GM12878 (cell line): ENCODE results near the gene TOR2A. TPM values are rescaled to one million over a fixed set of nuclear protein-coding genes. Genes with fewer than 3 reads are reported as not detected.

Experiments
- ATAC-seq: fragments of 200-7000 bp; cut with Tn5 transposase; 3 replicates; pipeline ENCODE4 v1.9.1; 2020; ENCODE audit warnings: mild to moderate bottlenecking, moderate library complexity
- BruUV-seq: library from RNA; stranded (reverse); fragments of 400-500 nt; replicated peaks from 2 replicates; lab custom pipeline; 2021; lab: Mats Ljungman, UMichigan
- CTCF ChIA-PET: fragments of 300-600 bp; sonication (Branson Sonifier 250); formaldehyde crosslinking; extraction: SDS; loops from one replicate; lab custom pipeline; 2021; ENCODE audit warnings: inconsistent platforms; lab: Yijun Ruan, JAX
- POLR2A ChIA-PET: fragments of 350-600 bp; formaldehyde crosslinking; extraction: SDS; loops from one replicate; lab custom pipeline; 2021; ENCODE audit warnings: inconsistent platforms; lab: Charles Lee
- RAD21 ChIA-PET: fragments of 300-600 bp; sonication (Branson Sonifier 250); formaldehyde crosslinking; loops from one replicate; lab custom pipeline; 2023; ENCODE audit warnings: antibody characterized with exemption; ENCODE audit not compliant: unreplicated experiment; lab: Charles Lee
- SMC1A ChIA-PET: fragments of 300-600 bp; sonication (Branson Sonifier 250); formaldehyde crosslinking; loops from one replicate; lab custom pipeline; 2023; ENCODE audit not compliant: unreplicated experiment, uncharacterized antibody; lab: Charles Lee
- DNase-seq: peaks from one replicate; pipeline ENCODE4 v3.0.0-alpha.2; 2011; ENCODE audit warnings: low read depth, low spot score
- FAIRE-seq: peaks from 3 replicates; lab custom pipeline; 2011; peaks lifted over from hg19 to GRCh38; lab: Jason Lieb, UNC
- H2AFZ ChIP-seq: 2 replicates; pipeline ENCODE4 v1.6.0; 2011; ENCODE audit warnings: low read depth, low read length, control low read depth; ENCODE audit not compliant: control insufficient read depth
- H3K27ac ChIP-seq: 2 replicates; pipeline ENCODE4 v1.5.1; 2011; ENCODE audit warnings: control low read depth; ENCODE audit not compliant: control insufficient read depth, insufficient read depth
- H3K27me3 ChIP-seq, 2 experiments: replicated peaks in 1 of 2; 2 replicates each; pipeline versions ENCODE4 v1.6.0 to v1.6.1; 2011; ENCODE audit warnings: low read length in 1 of 2; ENCODE audit not compliant: control insufficient read depth in 2 of 2, insufficient read depth in 2 of 2
- H3K36me3 ChIP-seq, 2 experiments: 2 replicates each; pipeline ENCODE4 v1.5.1; 2011; ENCODE audit warnings: low read length in 1 of 2; ENCODE audit not compliant: control insufficient read depth in 2 of 2, insufficient read depth in 2 of 2
- H3K4me1 ChIP-seq: 2 replicates; pipeline ENCODE4 v1.6.1; 2011; ENCODE audit warnings: mild to moderate bottlenecking, low read length, moderate library complexity, mixed read lengths; ENCODE audit not compliant: control insufficient read depth, insufficient read depth
- H3K4me2 ChIP-seq: 2 replicates; pipeline ENCODE4 v1.6.0; 2011; ENCODE audit warnings: control low read depth; ENCODE audit not compliant: control insufficient read depth, insufficient read depth
- H3K4me3 ChIP-seq: fragments of 200-600 bp; sonication (generic); 2 replicates; pipeline ENCODE4 v1.5.1; 2016
- H3K79me2 ChIP-seq: 2 replicates; pipeline ENCODE4 v1.6.0; 2011; ENCODE audit warnings: low read length; ENCODE audit not compliant: control insufficient read depth, insufficient read depth
- H3K9ac ChIP-seq: 2 replicates; pipeline ENCODE4 v1.8.0; 2011; ENCODE audit warnings: low read length, control low read depth, mixed read lengths; ENCODE audit not compliant: control insufficient read depth, insufficient read depth
- H3K9me3 ChIP-seq: replicated peaks from 3 replicates; pipeline ENCODE4 v1.5.1; 2011; ENCODE audit warnings: mild to moderate bottlenecking, low read length; ENCODE audit not compliant: control insufficient read depth, insufficient read depth
- H4K20me1 ChIP-seq: 2 replicates; pipeline ENCODE4 v1.6.0; 2011; ENCODE audit not compliant: control insufficient read depth, insufficient read depth
- CBFB ChIP-seq: IDR thresholded peaks from 2 replicates; pipeline ENCODE4 v1.6.1; 2016; ENCODE audit warnings: antibody characterized with exemption, low read depth
- DPF2 ChIP-seq: fragments of 450-650 bp; IDR thresholded peaks from 2 replicates; pipeline ENCODE4 v1.6.1; 2017; ENCODE audit warnings: mild to moderate bottlenecking
- E2F4 ChIP-seq: IDR thresholded peaks from 2 replicates; pipeline ENCODE4 v1.6.1; 2012; ENCODE audit warnings: low read depth, low read length, improper control_type of control experiment
- FOXK2 ChIP-seq: fragments of 450-650 bp; IDR thresholded peaks from 2 replicates; pipeline ENCODE4 v1.6.1; 2017; ENCODE audit warnings: mild to moderate bottlenecking, moderate library complexity
- IRF4 ChIP-seq: IDR thresholded peaks from 2 replicates; pipeline ENCODE4 v1.6.1; 2011; ENCODE audit warnings: low read depth, low read length
- MLLT1 ChIP-seq: fragments of 450-650 bp; IDR thresholded peaks from 2 replicates; pipeline ENCODE4 v1.6.1; 2016; ENCODE audit warnings: mild to moderate bottlenecking
- MTA2 ChIP-seq: fragments of 450-650 bp; IDR thresholded peaks from 2 replicates; pipeline ENCODE4 v1.6.1; 2016; ENCODE audit warnings: low read depth, mild to moderate bottlenecking, moderate library complexity
- NRF1 ChIP-seq: conservative IDR thresholded peaks from 2 replicates; pipeline ENCODE4 v1.6.1; 2011; ENCODE audit warnings: mild to moderate bottlenecking, low read depth, low read length, improper control_type of control experiment
- PML ChIP-seq: IDR thresholded peaks from 2 replicates; pipeline ENCODE4 v1.6.1; 2012; ENCODE audit warnings: low read length, inconsistent platforms
- RUNX3 ChIP-seq: IDR thresholded peaks from 2 replicates; pipeline ENCODE4 v1.6.1; 2012; ENCODE audit warnings: low read length, inconsistent platforms
- SIX5 ChIP-seq: IDR thresholded peaks from 2 replicates; pipeline ENCODE4 v1.6.1; 2011; ENCODE audit warnings: mild to moderate bottlenecking, low read depth, low read length, moderate library complexity; ENCODE audit not compliant: severe bottlenecking
- TBL1XR1 ChIP-seq: IDR thresholded peaks from 2 replicates; pipeline ENCODE4 v1.6.1; 2012; ENCODE audit warnings: low read depth, low read length, improper control_type of control experiment
- USF2 ChIP-seq: IDR thresholded peaks from 2 replicates; pipeline ENCODE4 v1.6.1; 2011; ENCODE audit warnings: low read depth, low read length, improper control_type of control experiment, borderline replicate concordance
- WRNIP1 ChIP-seq: IDR thresholded peaks from 2 replicates; pipeline ENCODE4 v1.6.1; 2011; ENCODE audit warnings: low read depth, low read length, improper control_type of control experiment, borderline replicate concordance
- WGBS: methylation state at CpG from one replicate; pipeline ENCODE4 v1.1.6; 2016; ENCODE audit warnings: low lambda C conversion rate; ENCODE audit not compliant: insufficient replicate concordance, insufficient coverage; ENCODE audit errors: missing lambda C conversion rate; 5-methylcytosine and 5-hydroxymethylcytosine counted together
- in situ Hi-C: fragments of 300-500 bp; cut with MboI; formaldehyde crosslinking; loops from 9 replicates; pipeline ENCODE4 v1.14.3; 2018; ENCODE audit warnings: mixed read lengths
- intact Hi-C: fragments of 100-400 bp; cut with micrococcal nuclease; formaldehyde crosslinking; loops from one replicate; pipeline ENCODE4 v1.14.2; 2022; ENCODE audit not compliant: unreplicated experiment
- polyA plus RNA-seq, 11 experiments: library from polyadenylated mRNA; depleted of rRNA in 4 of 11; unstranded in 6 of 11; stranded (reverse) in 5 of 11; fragments of >200 nt; fragmentation: Nextera tagmentation in 4 of 11; fragmentation: Illumina TruSeq in 1 of 11; extraction: Ambion mirVana in 4 of 11; extraction: Trizol in 1 of 11; gene quantifications; 1 replicate in 1 of 11; 2 replicates in 10 of 11; pipeline versions ENCODE4 v1.2.1 to v1.2.3, GENCODE V29; 2011 to 2016; ENCODE audit warnings: inconsistent platforms in 2 of 11, missing spikeins in 2 of 11, low read depth in 1 of 11
- total RNA-seq, 4 experiments: library from RNA; depleted of rRNA in 3 of 4; stranded (reverse); fragments of >200 nt in 3 of 4; fragmentation: Illumina TruSeq in 1 of 4; extraction: Trizol in 1 of 4; gene quantifications; 2 replicates each; pipeline versions ENCODE4 v1.2.1 to v1.2.3, GENCODE V29; 2013 to 2021
- TF ChIP-seq, protein P1 (sequence below): fragments of 450-650 bp; IDR thresholded peaks from 2 replicates; pipeline ENCODE4 v1.6.1; 2018; ENCODE audit warnings: borderline replicate concordance, mild to moderate bottlenecking; ENCODE audit not compliant: partially characterized antibody
- TF ChIP-seq, protein P2 (sequence below): IDR thresholded peaks from 2 replicates; pipeline ENCODE4 v1.6.1; 2012; ENCODE audit warnings: low read length, inconsistent platforms

Gene TOR2A
- total and polyA plus RNA-seq, 10 of the 15 experiments (the other 5 are each of a cell fraction or from before 2014, with no cell fraction given), result 0.52 to 23.7 (median 8.5) TPM

DNA sequence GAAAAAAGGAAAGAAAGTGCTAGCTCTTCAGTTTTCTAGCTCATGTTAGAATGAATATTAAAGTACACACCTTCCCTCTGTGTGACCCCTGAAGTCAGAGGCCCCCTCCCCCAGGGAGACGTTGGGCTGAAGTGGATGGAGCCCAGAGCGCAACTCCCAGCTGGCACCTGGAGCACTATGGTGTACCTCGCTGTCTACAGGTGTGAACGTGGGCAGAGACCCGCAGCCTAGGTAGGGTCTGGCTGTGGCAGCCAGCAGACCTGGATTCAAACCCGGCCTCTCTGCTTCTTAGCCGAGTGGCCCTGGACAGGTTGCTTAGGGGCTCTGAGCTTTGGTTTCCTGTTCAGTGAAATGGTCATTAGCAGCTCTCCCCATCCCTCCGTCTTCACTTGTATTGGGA, 6.3 kb downstream of the TOR2A start:
- SMC1A ChIA-PET, result interaction anchor here (1.2 kb wide), 1 partner anchor 13 kb away, joined by 3 read pairs; the partner anchor contains the start of gene TTC16
- no peaks in the 10 kb centered on the region for H3K36me3 ChIP-seq
- H3K4me1 ChIP-seq, result no peaks in the 10 kb centered on the region; the same call in 1 of the 2 replicates
- no peak for DNase-seq
- no peaks in the 10 kb centered on the region for H3K79me2 ChIP-seq
- no peak overlapping the region for H3K27ac ChIP-seq
- no peak overlapping the region for H3K4me3 ChIP-seq
- POLR2A ChIA-PET, result no interaction called here
- CTCF ChIA-PET, result interaction anchor here (1.1 to 2.0 kb wide), 4 partner anchors 125 to 223 kb away, joined by 3 to 9 read pairs (median 3); no protein-coding TSS in a partner anchor
- no peaks in the 10 kb centered on the region for H3K27me3 ChIP-seq
- no peak for FAIRE-seq
- in situ Hi-C loops (no loop called here), intact Hi-C loops (no loop called here)
- RAD21 ChIA-PET, result no interaction called here
- no peak overlapping the region for H3K9ac ChIP-seq
- 62% methylated on average over 8 of the region's 8 CpGs for WGBS
- H3K9me3 ChIP-seq, result no peaks in the 10 kb centered on the region
- no TSS peak for BruUV-seq
- H4K20me1 ChIP-seq, result no peaks in the 10 kb centered on the region
- ATAC-seq, result no peak
- no peak overlapping the region for H2AFZ ChIP-seq
- H3K4me2 ChIP-seq, result no peak overlapping the region
- TF ChIP-seq MLLT1, result no peak
- TF ChIP-seq FOXK2, result no peak
- no peak for TF ChIP-seq SIX5
- TF ChIP-seq MTA2, result no peak
- no peak for TF ChIP-seq TBL1XR1
- TF ChIP-seq NRF1, result no peak
- TF ChIP-seq CBFB, result no peak
- TF ChIP-seq PML, result no peak
- TF ChIP-seq RUNX3, result no peak
- TF ChIP-seq DPF2, result no peak
- TF ChIP-seq IRF4, result no peak
- TF ChIP-seq E2F4, result no peak
- TF ChIP-seq, protein P1, sequence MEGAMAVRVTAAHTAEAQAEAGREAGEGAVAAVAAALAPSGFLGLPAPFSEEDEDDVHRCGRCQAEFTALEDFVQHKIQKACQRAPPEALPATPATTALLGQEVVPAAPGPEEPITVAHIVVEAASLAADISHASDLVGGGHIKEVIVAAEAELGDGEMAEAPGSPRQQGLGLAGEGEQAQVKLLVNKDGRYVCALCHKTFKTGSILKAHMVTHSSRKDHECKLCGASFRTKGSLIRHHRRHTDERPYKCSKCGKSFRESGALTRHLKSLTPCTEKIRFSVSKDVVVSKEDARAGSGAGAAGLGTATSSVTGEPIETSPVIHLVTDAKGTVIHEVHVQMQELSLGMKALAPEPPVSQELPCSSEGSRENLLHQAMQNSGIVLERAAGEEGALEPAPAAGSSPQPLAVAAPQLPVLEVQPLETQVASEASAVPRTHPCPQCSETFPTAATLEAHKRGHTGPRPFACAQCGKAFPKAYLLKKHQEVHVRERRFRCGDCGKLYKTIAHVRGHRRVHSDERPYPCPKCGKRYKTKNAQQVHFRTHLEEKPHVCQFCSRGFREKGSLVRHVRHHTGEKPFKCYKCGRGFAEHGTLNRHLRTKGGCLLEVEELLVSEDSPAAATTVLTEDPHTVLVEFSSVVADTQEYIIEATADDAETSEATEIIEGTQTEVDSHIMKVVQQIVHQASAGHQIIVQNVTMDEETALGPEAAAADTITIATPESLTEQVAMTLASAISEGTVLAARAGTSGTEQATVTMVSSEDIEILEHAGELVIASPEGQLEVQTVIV, result no peak
- no peak for TF ChIP-seq USF2
- no peak for TF ChIP-seq WRNIP1
- TF ChIP-seq, protein P2, sequence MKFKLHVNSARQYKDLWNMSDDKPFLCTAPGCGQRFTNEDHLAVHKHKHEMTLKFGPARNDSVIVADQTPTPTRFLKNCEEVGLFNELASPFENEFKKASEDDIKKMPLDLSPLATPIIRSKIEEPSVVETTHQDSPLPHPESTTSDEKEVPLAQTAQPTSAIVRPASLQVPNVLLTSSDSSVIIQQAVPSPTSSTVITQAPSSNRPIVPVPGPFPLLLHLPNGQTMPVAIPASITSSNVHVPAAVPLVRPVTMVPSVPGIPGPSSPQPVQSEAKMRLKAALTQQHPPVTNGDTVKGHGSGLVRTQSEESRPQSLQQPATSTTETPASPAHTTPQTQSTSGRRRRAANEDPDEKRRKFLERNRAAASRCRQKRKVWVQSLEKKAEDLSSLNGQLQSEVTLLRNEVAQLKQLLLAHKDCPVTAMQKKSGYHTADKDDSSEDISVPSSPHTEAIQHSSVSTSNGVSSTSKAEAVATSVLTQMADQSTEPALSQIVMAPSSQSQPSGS, result no peak
